CD4-positive, alpha-beta T cell treated with Interleukin-17A for 1 hour (primary cell): Measurements from ENCODE around the gene MIA.
"Not testable (repeated sequence)": the region's sequence is repeated elsewhere in the genome, so short reads cannot be mapped to it uniquely, and the experiment has no call there.

Source experiments
- DNase-seq: peaks from one replicate; pipeline ENCODE4 v3.0.0-alpha.2; 2020

MIA gene

GRCh38 chr19:40781140-40781539 lies 5.8 kb downstream of the MIA start:
- no peak for DNase-seq

GRCh38 chr19:40783711-40784110 lies 8.4 kb downstream of the MIA start:
- no peak for DNase-seq

- not testable (repeated sequence) for DNase-seq
Measured at GRCh38 chr19:40784146-40784545, 8.8 kb downstream of the MIA start.

GRCh38 chr19:40785526-40785925 lies 10.2 kb downstream of the MIA start:
- no peak for DNase-seq

GRCh38 chr19:40786060-40787037 lies 11.0 kb downstream of the MIA start:
- no peak for DNase-seq

GRCh38 chr19:40791349-40791748 lies 16.0 kb downstream of the MIA start:
- DNase-seq, result no peak

GRCh38 chr19:40791996-40792395 lies 16.7 kb downstream of the MIA start:
- no peak for DNase-seq

GRCh38 chr19:40797166-40797962 lies 22.0 kb downstream of the MIA start:
- DNase-seq, result no peak

- peak; percentile 79 for DNase-seq
Measured at GRCh38 chr19:40797963-40798682, 22.8 kb downstream of the MIA start.

GRCh38 chr19:40798683-40799557 lies 23.6 kb downstream of the MIA start, which contains the start of gene EGLN2:
TSS of gene EGLN2 (plus strand) at chr19:40799191. CDS start at chr19:40800573, 1,382 bp downstream.
- DNase-seq, result peak; percentile 100

- DNase-seq, result no peak
Measured at GRCh38 chr19:40799558-40800338, 24.4 kb downstream of the MIA start.

- no peak for DNase-seq
Measured at GRCh38 chr19:40800339-40800996, 25.1 kb downstream of the MIA start.

- no peak for DNase-seq
Measured at GRCh38 chr19:40800997-40801377, 25.7 kb downstream of the MIA start.

- no peak for DNase-seq
Measured at GRCh38 chr19:40801426-40802299, 26.3 kb downstream of the MIA start.

- no peak for DNase-seq
Measured at GRCh38 chr19:40802300-40803169, 27.2 kb downstream of the MIA start.

GRCh38 chr19:40803170-40803856 lies 28.0 kb downstream of the MIA start:
- DNase-seq, result no peak

- DNase-seq, result peak; percentile 92
Measured at GRCh38 chr19:40803857-40804782, 28.8 kb downstream of the MIA start.
